Measurements from ENCODE around the gene GFOD2.
A peak's percentile ranks its signal among the peaks of the same experiment; 100 is the strongest.

The GFOD2 gene

DNA sequence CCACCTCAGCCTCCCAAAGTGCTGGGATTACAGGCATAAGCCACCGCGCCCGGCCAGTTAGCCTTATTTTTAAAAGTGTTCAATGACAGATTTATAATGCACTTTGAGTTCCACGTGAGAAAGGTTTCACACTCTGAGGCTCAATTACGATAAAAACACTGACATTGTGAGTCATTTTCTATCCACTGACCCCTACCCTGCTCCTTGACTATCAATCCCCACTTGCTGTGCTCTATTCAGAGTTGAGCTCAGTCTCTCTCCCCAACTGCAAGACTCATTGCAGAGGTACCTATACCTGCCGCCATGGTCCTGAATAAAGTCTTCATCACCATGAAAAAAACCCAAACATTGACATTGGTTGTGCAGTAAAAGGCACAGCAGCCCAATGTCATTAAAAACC lies 8.5 kb downstream of the GFOD2 start:
- POLR2A ChIA-PET (ENCODE audit: low non-redundant PET) = no interaction called here
- CTCF ChIA-PET = no interaction called here
- DNase-seq (ENCODE audit: low spot score) = no peak
- H3K27ac ChIP-seq = no peak overlapping the region
- TF ChIP-seq, protein P1, sequence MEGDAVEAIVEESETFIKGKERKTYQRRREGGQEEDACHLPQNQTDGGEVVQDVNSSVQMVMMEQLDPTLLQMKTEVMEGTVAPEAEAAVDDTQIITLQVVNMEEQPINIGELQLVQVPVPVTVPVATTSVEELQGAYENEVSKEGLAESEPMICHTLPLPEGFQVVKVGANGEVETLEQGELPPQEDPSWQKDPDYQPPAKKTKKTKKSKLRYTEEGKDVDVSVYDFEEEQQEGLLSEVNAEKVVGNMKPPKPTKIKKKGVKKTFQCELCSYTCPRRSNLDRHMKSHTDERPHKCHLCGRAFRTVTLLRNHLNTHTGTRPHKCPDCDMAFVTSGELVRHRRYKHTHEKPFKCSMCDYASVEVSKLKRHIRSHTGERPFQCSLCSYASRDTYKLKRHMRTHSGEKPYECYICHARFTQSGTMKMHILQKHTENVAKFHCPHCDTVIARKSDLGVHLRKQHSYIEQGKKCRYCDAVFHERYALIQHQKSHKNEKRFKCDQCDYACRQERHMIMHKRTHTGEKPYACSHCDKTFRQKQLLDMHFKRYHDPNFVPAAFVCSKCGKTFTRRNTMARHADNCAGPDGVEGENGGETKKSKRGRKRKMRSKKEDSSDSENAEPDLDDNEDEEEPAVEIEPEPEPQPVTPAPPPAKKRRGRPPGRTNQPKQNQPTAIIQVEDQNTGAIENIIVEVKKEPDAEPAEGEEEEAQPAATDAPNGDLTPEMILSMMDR (conservative IDR thresholded peaks at IDR 0.05; ENCODE audit: low read depth) = no peak

DNA sequence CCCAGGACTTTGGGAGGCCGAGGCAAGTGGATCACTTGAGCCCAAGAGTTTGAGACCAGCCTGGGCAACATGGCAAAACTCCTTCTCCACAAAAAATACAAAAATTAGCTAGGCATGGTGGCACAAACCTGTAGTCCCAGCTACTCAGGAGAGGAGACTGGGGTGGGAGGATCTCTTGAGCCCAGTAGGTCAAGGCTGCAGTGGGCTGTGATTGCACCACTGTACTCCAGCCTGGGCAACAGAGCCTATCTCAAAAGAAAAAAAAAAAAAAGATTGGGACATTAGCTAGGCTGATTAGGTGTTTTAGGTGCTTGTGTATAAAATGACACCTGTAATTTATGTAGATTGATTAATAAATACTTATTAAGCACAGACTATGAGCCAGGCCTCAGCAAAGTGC lies 10.1 kb downstream of the GFOD2 start:
- TF ChIP-seq, protein P1 (conservative IDR thresholded peaks at IDR 0.05; ENCODE audit: low read depth) = no peak
- DNase-seq (ENCODE audit: low spot score) = no peak
- POLR2A ChIA-PET (ENCODE audit: low non-redundant PET) = no interaction called here
- CTCF ChIA-PET = interaction anchor here (0.6 to 1.4 kb wide), 2 partner anchors 107 to 206 kb away, joined by 3 to 4 read pairs; no protein-coding TSS in a partner anchor
- peak overlapping the region; percentile 26; the same call in 1 of the 2 replicates for H3K27ac ChIP-seq

DNA sequence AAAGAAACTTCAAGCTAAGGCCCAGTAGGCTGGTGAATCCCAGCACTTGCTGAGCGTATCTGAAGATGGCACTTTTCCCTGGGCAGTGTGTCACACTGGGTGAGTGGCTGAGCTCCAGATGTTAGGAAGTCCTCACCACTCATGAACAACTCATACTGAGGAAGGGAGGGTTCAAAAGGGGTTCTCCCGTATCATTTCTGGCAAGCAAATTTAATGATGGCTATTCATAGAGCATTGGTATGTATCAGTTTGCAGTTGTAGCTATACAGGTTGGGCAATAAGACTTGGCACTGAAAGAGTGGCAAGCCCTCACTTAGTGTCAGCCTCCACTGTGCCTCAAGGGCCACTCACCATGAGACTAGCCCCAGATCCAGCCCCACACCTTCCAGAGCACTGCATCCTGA lies 10.7 kb downstream of the GFOD2 start:
- DNase-seq (ENCODE audit: low spot score) = no peak
- TF ChIP-seq, protein P1 (conservative IDR thresholded peaks at IDR 0.05; ENCODE audit: low read depth) = no peak
- ChIA-PET CTCF (interaction anchor here (1.4 kb wide), 1 partner anchor 108 kb away, joined by 3 read pairs; no protein-coding TSS in a partner anchor), POLR2A (ENCODE audit: low non-redundant PET) (no interaction called here)
- peak overlapping the region; percentile 26; the same call in 1 of the 2 replicates for H3K27ac ChIP-seq

DNA sequence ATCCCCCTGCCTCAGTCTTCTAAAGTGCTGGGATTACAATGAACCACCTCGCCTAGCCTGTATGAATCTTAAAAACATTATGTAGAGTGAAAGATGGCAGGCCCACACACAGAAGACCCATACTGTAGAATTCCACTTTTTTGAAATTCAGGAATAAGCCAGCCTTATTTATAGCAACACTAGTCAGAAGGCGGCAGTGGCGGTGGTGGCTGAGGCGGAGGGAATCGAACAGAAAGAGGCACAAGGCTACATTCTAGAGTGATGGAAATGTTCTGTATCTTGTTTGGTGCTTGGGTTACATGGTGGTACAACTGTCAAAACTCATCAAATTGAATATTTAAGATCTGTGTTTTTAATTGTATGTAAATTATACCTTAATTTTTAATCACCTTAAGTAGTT lies 11.3 kb downstream of the GFOD2 start:
- TF ChIP-seq, protein P1 (conservative IDR thresholded peaks at IDR 0.05; ENCODE audit: low read depth) = no peak
- POLR2A ChIA-PET (ENCODE audit: low non-redundant PET) = no interaction called here
- CTCF ChIA-PET = interaction anchor here (1.4 kb wide), 1 partner anchor 108 kb away, joined by 3 read pairs; no protein-coding TSS in a partner anchor
- H3K27ac ChIP-seq = no peak overlapping the region
- DNase-seq (ENCODE audit: low spot score) = no peak

DNA sequence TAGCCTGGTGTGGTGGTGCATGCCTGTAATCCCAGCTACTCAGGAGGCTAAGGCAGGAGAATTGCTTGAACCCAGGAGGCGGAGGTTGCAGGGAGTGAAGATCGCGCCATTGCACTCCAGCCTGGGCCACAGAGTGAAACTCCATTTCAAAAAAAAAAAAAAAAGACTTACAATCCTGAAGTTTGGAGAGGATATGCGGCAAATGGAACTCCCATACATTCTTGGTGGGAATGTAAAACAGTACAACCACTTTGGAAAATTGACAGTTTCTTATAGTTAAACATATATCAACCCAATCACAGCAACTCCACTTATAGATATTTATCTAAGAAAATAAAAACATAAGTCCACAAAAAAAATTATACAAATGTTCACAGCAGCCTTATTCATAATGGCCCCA lies 11.9 kb downstream of the GFOD2 start:
- ChIA-PET CTCF (no interaction called here), POLR2A (ENCODE audit: low non-redundant PET) (no interaction called here)
- TF ChIP-seq, protein P1 (conservative IDR thresholded peaks at IDR 0.05; ENCODE audit: low read depth) = no peak
- no peak overlapping the region for H3K27ac ChIP-seq
- DNase-seq (ENCODE audit: low spot score) = no peak

DNA sequence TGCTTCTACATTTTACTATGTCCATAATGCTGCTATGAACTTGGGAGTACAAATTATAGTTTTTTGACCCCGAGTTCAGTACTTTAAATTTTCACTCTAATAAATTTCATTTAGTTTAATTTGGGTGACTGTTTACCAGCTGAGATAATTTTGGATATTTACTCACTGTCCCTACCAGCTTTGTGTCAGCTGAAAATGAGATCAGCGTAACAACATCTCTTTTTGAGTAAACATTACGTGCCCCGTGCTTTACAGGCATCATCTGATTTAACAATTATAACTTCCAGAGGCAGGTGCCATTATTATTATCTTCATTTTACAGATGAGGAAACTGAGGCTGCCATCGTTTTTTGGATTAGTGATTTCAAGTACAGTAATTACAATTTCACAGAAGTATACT lies 15.0 kb downstream of the GFOD2 start:
- DNase-seq (ENCODE audit: low spot score) = no peak
- H3K27ac ChIP-seq = no peak overlapping the region
- TF ChIP-seq, protein P1 (conservative IDR thresholded peaks at IDR 0.05; ENCODE audit: low read depth) = no peak
- CTCF ChIA-PET = interaction anchor here (0.6 kb wide), 1 partner anchor 182 kb away, joined by 4 read pairs; no protein-coding TSS in a partner anchor
- POLR2A ChIA-PET (ENCODE audit: low non-redundant PET) = no interaction called here

All from RWPE1 (cell line).